Activated naive CD4-positive, alpha-beta T cell treated with anti-CD3 and anti-CD28 coated beads, Interleukin-2, amount 50 U/mL, for 72 hours (primary cell): ENCODE results near the gene NMB. TPM values are rescaled to one million over a fixed set of nuclear protein-coding genes. Genes with fewer than 3 reads are reported as not detected.

Experiments used
- total RNA-seq, 2 donors: library from RNA; stranded (reverse); gene quantifications; one replicate each; pipeline ENCODE4 v1.2.3, GENCODE V29; 2022

The NMB gene
- total RNA-seq, 2 donors from 2014 or later = 1.9 to 9.4 TPM

Other genes with a start within 250 kb of the NMB start
- 1 to 10 TPM; 5.6 to 6.2 TPM for gene ZSCAN2, start 57.2 kb downstream of the NMB start, total RNA-seq
- gene WDR73, start 3.9 kb downstream of the NMB start, total RNA-seq = 10 to 100 TPM in 1 of 2 donors, 1 to 10 TPM in 1; 6.9 to 17.5 TPM
- 100 to 1,000 TPM; 111 to 129 TPM for gene SEC11A, start 57.9 kb upstream of the NMB start, total RNA-seq
- 10 to 100 TPM; 22.7 to 34.7 TPM for gene ZNF592, start 90.4 kb upstream of the NMB start, total RNA-seq
- gene ALPK3, start 159.2 kb upstream of the NMB start, total RNA-seq = under 1 TPM; 0.07 to 0.54 TPM
- under 1 TPM in 1 of 2 donors, not detected in 1; 0.30 TPM for gene SLC28A1, start 226.5 kb upstream of the NMB start, total RNA-seq